ENCODE data around the gene CDKN1B. TPM values are rescaled to one million over a fixed set of nuclear protein-coding genes. Genes with fewer than 3 reads are reported as not detected.

Gene CDKN1B
- total and polyA plus RNA-seq, 2 of the 13 experiments (the other 11 are each of a cell fraction or from before 2014, with no cell fraction given) = 20.1 to 37.2 TPM

DNA sequence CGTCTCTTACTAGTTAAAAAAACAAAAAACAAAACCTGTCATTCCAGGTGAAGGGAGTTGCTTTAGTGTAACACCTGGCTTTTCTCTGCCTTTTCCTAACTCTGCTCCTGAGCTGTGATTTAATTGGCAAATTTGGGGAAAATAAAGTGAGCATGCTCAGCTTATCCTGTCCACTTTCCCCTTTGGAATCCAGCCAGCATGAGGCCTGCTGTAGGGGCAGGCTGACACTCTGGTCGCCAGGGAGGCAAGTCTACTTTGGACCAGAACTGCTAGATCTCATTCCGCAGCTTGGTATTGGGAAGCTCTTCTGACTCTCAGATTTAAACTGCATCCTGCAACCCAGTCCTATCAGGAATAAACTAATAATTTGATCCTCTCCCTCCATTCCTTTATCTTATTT lies 30.1 kb downstream of the CDKN1B start:
- H3K27ac ChIP-seq (ENCODE audit: extremely low read length, insufficient read depth, low read length) = no peak overlapping the region
- no peak overlapping the region for H3K4me3 ChIP-seq (replicated peaks in 1 of 3; ENCODE audit: insufficient read depth in 1 of 3, low read depth in 2 of 3, low read length in 3 of 3)
- H2AFZ ChIP-seq (ENCODE audit: low read length) = no peak overlapping the region
- no peaks in the 10 kb centered on the region for H3K79me2 ChIP-seq (ENCODE audit: insufficient read depth, low read length)
- no peaks in the 10 kb centered on the region for H3K27me3 ChIP-seq (ENCODE audit: control insufficient read depth in 1 of 2, insufficient read depth in 2 of 2, low read length in 2 of 2)
- H3K36me3 ChIP-seq (replicated peaks in 1 of 2; ENCODE audit: control insufficient read depth in 1 of 2, insufficient read depth in 2 of 2, low read length in 2 of 2) = no peaks in the 10 kb centered on the region
- POLR2A ChIA-PET = no interaction called here
- no peak for FAIRE-seq
- DNase-seq (ENCODE audit: low spot score) = no peak
- CTCF ChIA-PET (ENCODE audit: low intra/inter-chr PET ratio, low total read pairs) = no interaction called here
- H3K9me3 ChIP-seq (ENCODE audit: low read length) = no peaks in the 10 kb centered on the region
- peaks cover 26% of the 10 kb centered on the region; the same call in 1 of the 2 replicates for H3K4me1 ChIP-seq (ENCODE audit: insufficient read depth, low read length)
- no peaks in the 10 kb centered on the region for H4K20me1 ChIP-seq (ENCODE audit: insufficient read depth, low read length)
- ATAC-seq = no peak
- TF ChIP-seq ATF1 (CRISPR knock-in tag; IDR thresholded peaks at IDR 0.05) = no peak
- TF ChIP-seq EZH2 (conservative IDR thresholded peaks at IDR 0.05; ENCODE audit: low read depth, low read length) = no peak
- TF ChIP-seq, protein P1, sequence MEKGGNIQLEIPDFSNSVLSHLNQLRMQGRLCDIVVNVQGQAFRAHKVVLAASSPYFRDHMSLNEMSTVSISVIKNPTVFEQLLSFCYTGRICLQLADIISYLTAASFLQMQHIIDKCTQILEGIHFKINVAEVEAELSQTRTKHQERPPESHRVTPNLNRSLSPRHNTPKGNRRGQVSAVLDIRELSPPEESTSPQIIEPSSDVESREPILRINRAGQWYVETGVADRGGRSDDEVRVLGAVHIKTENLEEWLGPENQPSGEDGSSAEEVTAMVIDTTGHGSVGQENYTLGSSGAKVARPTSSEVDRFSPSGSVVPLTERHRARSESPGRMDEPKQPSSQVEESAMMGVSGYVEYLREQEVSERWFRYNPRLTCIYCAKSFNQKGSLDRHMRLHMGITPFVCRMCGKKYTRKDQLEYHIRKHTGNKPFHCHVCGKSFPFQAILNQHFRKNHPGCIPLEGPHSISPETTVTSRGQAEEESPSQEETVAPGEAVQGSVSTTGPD (CRISPR knock-in tag; IDR thresholded peaks at IDR 0.05) = no peak
- TF ChIP-seq, protein P2, sequence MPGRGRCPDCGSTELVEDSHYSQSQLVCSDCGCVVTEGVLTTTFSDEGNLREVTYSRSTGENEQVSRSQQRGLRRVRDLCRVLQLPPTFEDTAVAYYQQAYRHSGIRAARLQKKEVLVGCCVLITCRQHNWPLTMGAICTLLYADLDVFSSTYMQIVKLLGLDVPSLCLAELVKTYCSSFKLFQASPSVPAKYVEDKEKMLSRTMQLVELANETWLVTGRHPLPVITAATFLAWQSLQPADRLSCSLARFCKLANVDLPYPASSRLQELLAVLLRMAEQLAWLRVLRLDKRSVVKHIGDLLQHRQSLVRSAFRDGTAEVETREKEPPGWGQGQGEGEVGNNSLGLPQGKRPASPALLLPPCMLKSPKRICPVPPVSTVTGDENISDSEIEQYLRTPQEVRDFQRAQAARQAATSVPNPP (CRISPR knock-in tag; IDR thresholded peaks at IDR 0.05) = no peak
- no peak for TF ChIP-seq RFXAP (CRISPR knock-in tag; IDR thresholded peaks at IDR 0.05; ENCODE audit: borderline replicate concordance)
- TF ChIP-seq HNRNPLL (IDR thresholded peaks at IDR 0.05; ENCODE audit: low read depth, low read length, poor library complexity, severe bottlenecking) = no peak
- no peak for TF ChIP-seq ZNF44 (CRISPR knock-in tag; IDR thresholded peaks at IDR 0.05)
- TF ChIP-seq ARID2 (CRISPR knock-in tag; IDR thresholded peaks at IDR 0.05; ENCODE audit: borderline replicate concordance) = no peak
- TF ChIP-seq TCF7 (IDR thresholded peaks at IDR 0.05; ENCODE audit: low read depth) = no peak
- no peak for TF ChIP-seq RAD51 (IDR thresholded peaks at IDR 0.05; ENCODE audit: borderline replicate concordance)
- TF ChIP-seq, protein P3, sequence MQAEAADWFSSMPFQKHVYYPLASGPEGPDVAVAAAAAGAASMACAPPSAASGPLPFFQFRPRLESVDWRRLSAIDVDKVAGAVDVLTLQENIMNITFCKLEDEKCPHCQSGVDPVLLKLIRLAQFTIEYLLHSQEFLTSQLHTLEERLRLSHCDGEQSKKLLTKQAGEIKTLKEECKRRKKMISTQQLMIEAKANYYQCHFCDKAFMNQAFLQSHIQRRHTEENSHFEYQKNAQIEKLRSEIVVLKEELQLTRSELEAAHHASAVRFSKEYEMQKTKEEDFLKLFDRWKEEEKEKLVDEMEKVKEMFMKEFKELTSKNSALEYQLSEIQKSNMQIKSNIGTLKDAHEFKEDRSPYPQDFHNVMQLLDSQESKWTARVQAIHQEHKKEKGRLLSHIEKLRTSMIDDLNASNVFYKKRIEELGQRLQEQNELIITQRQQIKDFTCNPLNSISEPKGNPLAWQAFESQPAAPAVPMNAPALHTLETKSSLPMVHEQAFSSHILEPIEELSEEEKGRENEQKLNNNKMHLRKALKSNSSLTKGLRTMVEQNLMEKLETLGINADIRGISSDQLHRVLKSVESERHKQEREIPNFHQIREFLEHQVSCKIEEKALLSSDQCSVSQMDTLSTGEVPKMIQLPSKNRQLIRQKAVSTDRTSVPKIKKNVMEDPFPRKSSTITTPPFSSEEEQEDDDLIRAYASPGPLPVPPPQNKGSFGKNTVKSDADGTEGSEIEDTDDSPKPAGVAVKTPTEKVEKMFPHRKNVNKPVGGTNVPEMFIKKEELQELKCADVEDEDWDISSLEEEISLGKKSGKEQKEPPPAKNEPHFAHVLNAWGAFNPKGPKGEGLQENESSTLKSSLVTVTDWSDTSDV (CRISPR knock-in tag; IDR thresholded peaks at IDR 0.05) = no peak
- WGBS (ENCODE audit: low lambda C conversion rate) = 47% methylated on average over 3 of the region's 3 CpGs
- no peak overlapping the region for H3K4me2 ChIP-seq (ENCODE audit: low read depth, low read length)
- in situ Hi-C loops (cut with HindIII; ENCODE audit: extremely low pct_ligation_motif_present, low pct_unique_long_range_greater_than_20kb) = no loop called here
- no peak overlapping the region for H3K9ac ChIP-seq (ENCODE audit: insufficient read depth, low read depth, low read length)
- intact Hi-C loops (cut with micrococcal nuclease; ENCODE audit: unreplicated experiment) = no loop called here
- BruUV-seq (replicated peaks) = no TSS peak
